Activated CD8-positive, alpha-beta memory T cell treated with anti-CD3 and anti-CD28 coated beads, Interleukin-2, amount 50 U/mL, for 1 hour (primary cell): ENCODE results near the gene KIF5A.

Experiments
- DNase-seq: peaks from one replicate; pipeline ENCODE4 v3.0.0-alpha.2; 2020; ENCODE audit errors: extremely low read depth

Gene KIF5A

GRCh38 chr12:57632073-57632957, 82.5 kb downstream of the KIF5A start:
- no peak for DNase-seq

- DNase-seq = no peak
Observed at GRCh38 chr12:57632958-57633840, 83.4 kb downstream of the KIF5A start, which contains the start of gene B4GALNT1. Gene B4GALNT1, minus strand, starts transcription at chr12:57633201. Its CDS starts 1,069 bp downstream, at chr12:57632132.
